H1 (cell line): ENCODE measurements around the gene MOGAT3. TPM values are rescaled to one million over a fixed set of nuclear protein-coding genes. Genes with fewer than 3 reads are reported as not detected.

Experiments
- CTCF ChIA-PET: fragments of 300-600 bp; sonication (Branson Sonifier 250); formaldehyde crosslinking; loops from one replicate; lab custom pipeline; 2021; ENCODE audit not compliant: partially characterized antibody; lab: Charles Lee
- POLR2A ChIA-PET: fragments of 300-600 bp; sonication (Branson Sonifier 250); formaldehyde crosslinking; loops from one replicate; lab custom pipeline; 2021; ENCODE audit warnings: inconsistent platforms; ENCODE audit not compliant: partially characterized antibody; lab: Charles Lee
- DNase-seq, 2 experiments: peaks; one replicate each; pipeline versions ENCODE4 v3.0.0 to v3.0.0-alpha.2; 2010 to 2022; ENCODE audit warnings: low spot score in 2 of 2, low read depth in 1 of 2, mixed read lengths in 1 of 2
- FAIRE-seq: peaks from 2 replicates; lab custom pipeline; 2011; peaks lifted over from hg19 to GRCh38; lab: Jason Lieb, UNC
- H2AFZ ChIP-seq: 2 replicates; pipeline ENCODE4 v1.8.1; 2012; ENCODE audit warnings: low read length, inconsistent platforms
- H2AK5ac ChIP-seq: 2 replicates; pipeline ENCODE4 v1.6.1; 2013; ENCODE audit warnings: low read depth, low read length
- H2BK120ac ChIP-seq: replicated peaks from 2 replicates; pipeline ENCODE3; 2013; ENCODE audit warnings: low read depth, low read length, inconsistent platforms
- H2BK12ac ChIP-seq: 2 replicates; pipeline ENCODE4 v1.6.1; 2013; ENCODE audit warnings: low read depth, low read length
- H2BK15ac ChIP-seq: 2 replicates; pipeline ENCODE4 v1.6.1; 2013; ENCODE audit warnings: low read length
- H2BK20ac ChIP-seq: 2 replicates; pipeline ENCODE4 v1.6.1; 2013; ENCODE audit warnings: low read length
- H2BK5ac ChIP-seq: 2 replicates; pipeline ENCODE4 v1.6.1; 2013; ENCODE audit warnings: low read depth, low read length
- H3K14ac ChIP-seq: 2 replicates; pipeline ENCODE4 v1.6.1; 2013; ENCODE audit warnings: inconsistent platforms; ENCODE audit not compliant: insufficient read length
- H3K18ac ChIP-seq: 2 replicates; pipeline ENCODE4 v1.6.1; 2013; ENCODE audit warnings: low read length; ENCODE audit errors: extremely low read depth
- H3K23ac ChIP-seq: 2 replicates; pipeline ENCODE4 v1.6.1; 2013; ENCODE audit warnings: inconsistent platforms; ENCODE audit not compliant: insufficient read length
- H3K23me2 ChIP-seq: 2 replicates; pipeline ENCODE4 v1.6.1; 2013; ENCODE audit warnings: low read depth, low read length
- H3K27ac ChIP-seq: 2 replicates; pipeline ENCODE4 v1.6.1; 2011; ENCODE audit warnings: low read depth, low read length, inconsistent platforms
- H3K27me3 ChIP-seq, 4 experiments: replicated peaks in 1 of 4; 1 replicate in 1 of 4; 2 replicates in 3 of 4; pipeline versions ENCODE4 v1.6.1 to v1.8.1; 2011 to 2013; ENCODE audit warnings: low read length in 3 of 4, mild to moderate bottlenecking in 3 of 4, inconsistent platforms in 2 of 4, mixed read lengths in 2 of 4, moderate library complexity in 1 of 4; ENCODE audit not compliant: control insufficient read depth in 3 of 4, insufficient read depth in 3 of 4; ENCODE audit errors: extremely low read depth in 1 of 4
- H3K36me3 ChIP-seq, 4 experiments: 2 replicates each; pipeline versions ENCODE4 v1.6.1 to v1.8.1; 2011 to 2013; ENCODE audit warnings: mild to moderate bottlenecking in 4 of 4, low read length in 3 of 4, moderate library complexity in 2 of 4, control low read depth in 1 of 4, inconsistent platforms in 1 of 4; ENCODE audit not compliant: insufficient read depth in 4 of 4, control insufficient read depth in 2 of 4
- H3K4ac ChIP-seq: replicated peaks from 2 replicates; pipeline ENCODE3; 2013; ENCODE audit warnings: low read length, low read depth, mixed read lengths, inconsistent platforms; ENCODE audit not compliant: insufficient read length
- H3K4me1 ChIP-seq, 4 experiments: replicated peaks in 1 of 4; 1 replicate in 1 of 4; 2 replicates in 3 of 4; pipeline versions ENCODE4 v1.6.1 to v1.8.1; 2011 to 2013; ENCODE audit warnings: low read length in 3 of 4, inconsistent platforms in 2 of 4, mixed read lengths in 1 of 4; ENCODE audit not compliant: insufficient read depth in 4 of 4, control insufficient read depth in 3 of 4
- H3K4me2 ChIP-seq, 2 experiments: 2 replicates each; pipeline versions ENCODE4 v1.6.1 to v1.8.1; 2011 to 2013; ENCODE audit warnings: low read depth in 2 of 2, low read length in 2 of 2, control low read depth in 1 of 2, inconsistent platforms in 1 of 2, mild to moderate bottlenecking in 1 of 2; ENCODE audit not compliant: insufficient read depth in 1 of 2
- H3K4me3 ChIP-seq, 4 experiments: fragments of 200-600, 300-600 bp in 1 of 4; sonication (generic), shearing (Covaris generic), sonication (Bioruptor Twin) in 1 of 4; 2 replicates each; pipeline versions ENCODE4 v1.5.1 to v1.8.1; 2011 to 2016; ENCODE audit warnings: low read length in 4 of 4, low read depth in 3 of 4, control low read depth in 2 of 4, inconsistent platforms in 2 of 4, mild to moderate bottlenecking in 2 of 4, mixed read lengths in 1 of 4, moderate library complexity in 1 of 4; ENCODE audit not compliant: insufficient read depth in 2 of 4; ENCODE audit errors: extremely low read depth in 1 of 4
- H3K56ac ChIP-seq: replicated peaks from 2 replicates; pipeline ENCODE3; 2013; ENCODE audit warnings: low read depth, mild to moderate bottlenecking, mixed read lengths, low read length, inconsistent platforms; ENCODE audit not compliant: insufficient read length
- H3K79me1 ChIP-seq: 2 replicates; pipeline ENCODE4 v1.6.1; 2013; ENCODE audit warnings: low read depth, low read length, control low read depth
- H3K79me2 ChIP-seq, 2 experiments: 2 replicates each; pipeline versions ENCODE4 v1.6.1 to v1.8.1; 2012 to 2013; ENCODE audit warnings: low read length in 2 of 2, mild to moderate bottlenecking in 2 of 2, inconsistent platforms in 1 of 2; ENCODE audit not compliant: insufficient read depth in 2 of 2, control insufficient read depth in 1 of 2
- H3K9ac ChIP-seq, 4 experiments: replicated peaks in 1 of 4; 1 replicate in 1 of 4; 2 replicates in 3 of 4; pipeline versions ENCODE4 v1.6.1 to v1.8.1; 2011 to 2013; ENCODE audit warnings: low read depth in 3 of 4, low read length in 3 of 4, control low read depth in 2 of 4, mild to moderate bottlenecking in 2 of 4, moderate library complexity in 2 of 4, inconsistent platforms in 1 of 4; ENCODE audit errors: extremely low read depth in 1 of 4
- H3K9me3 ChIP-seq, 2 experiments: 2 replicates each; pipeline versions ENCODE4 v1.6.1 to v1.8.1; 2012 to 2013; ENCODE audit warnings: mild to moderate bottlenecking in 2 of 2, moderate library complexity in 2 of 2, control low read depth in 1 of 2, inconsistent platforms in 1 of 2, low read depth in 1 of 2, low read length in 1 of 2, mixed read lengths in 1 of 2; ENCODE audit not compliant: insufficient read depth in 2 of 2
- H4K20me1 ChIP-seq, 2 experiments: replicated peaks in 1 of 2; 2 replicates each; pipeline versions ENCODE3 to v1.8.1; 2011 to 2013; ENCODE audit warnings: inconsistent platforms in 2 of 2, low read length in 2 of 2, mild to moderate bottlenecking in 1 of 2; ENCODE audit not compliant: insufficient read depth in 2 of 2, control insufficient read depth in 1 of 2
- H4K5ac ChIP-seq: 2 replicates; pipeline ENCODE4 v1.6.1; 2013; ENCODE audit warnings: low read length, low read depth, mixed read lengths, inconsistent platforms; ENCODE audit not compliant: insufficient read length
- H4K8ac ChIP-seq: 2 replicates; pipeline ENCODE4 v1.8.0; 2013; ENCODE audit warnings: mild to moderate bottlenecking, moderate library complexity, low read length, inconsistent platforms; ENCODE audit not compliant: insufficient read depth; ENCODE audit errors: extremely low read depth
- H4K91ac ChIP-seq: replicated peaks from 2 replicates; pipeline ENCODE3; 2013; ENCODE audit warnings: low read length, mixed read lengths, inconsistent platforms; ENCODE audit not compliant: insufficient read length
- EGR1 ChIP-seq: IDR thresholded peaks from 2 replicates; pipeline ENCODE4 v1.6.1; 2011; ENCODE audit warnings: low read depth, low read length, borderline replicate concordance
- EZH2 ChIP-seq: fragments of 200-600 bp; sonication (generic); IDR thresholded peaks from 2 replicates; pipeline ENCODE4 v1.7.1; 2012; ENCODE audit warnings: low read depth, mild to moderate bottlenecking, moderate library complexity, low read length, inconsistent platforms; ENCODE audit not compliant: severe bottlenecking
- RAD21 ChIP-seq, 2 experiments: IDR thresholded peaks in 1 of 2; conservative IDR thresholded peaks in 1 of 2; 2 replicates each; pipeline ENCODE4 v1.6.1; 2011; ENCODE audit warnings: low read depth in 2 of 2, low read length in 2 of 2, improper control_type of control experiment in 1 of 2, inconsistent platforms in 1 of 2, mild to moderate bottlenecking in 1 of 2, moderate library complexity in 1 of 2
- SUZ12 ChIP-seq: fragments of 200-600 bp; sonication (generic); IDR thresholded peaks from 2 replicates; pipeline ENCODE4 v1.6.1; 2012; ENCODE audit warnings: mild to moderate bottlenecking, inconsistent platforms, low read length, moderate library complexity, mixed read lengths
- TAF7 ChIP-seq: optimal IDR thresholded peaks from 2 replicates; pipeline ENCODE3; 2011; ENCODE audit warnings: low read depth, mild to moderate bottlenecking, inconsistent platforms, low read length, moderate library complexity, borderline replicate concordance
- WGBS, 2 experiments: shearing (Covaris generic) in 1 of 2; methylation state at CpG; one replicate each; pipeline versions ENCODE4 v1.1.6 to v1.1.7; 2013 to 2015; ENCODE audit warnings: low lambda C conversion rate in 2 of 2, mixed read lengths in 2 of 2, inconsistent platforms in 1 of 2, low coverage in 1 of 2, missing lambda C conversion rate in 1 of 2; ENCODE audit not compliant: insufficient replicate concordance in 2 of 2, insufficient coverage in 1 of 2, insufficient read length in 1 of 2; ENCODE audit errors: extremely low coverage in 1 of 2, missing lambda C conversion rate in 1 of 2; 5-methylcytosine and 5-hydroxymethylcytosine counted together
- polyA plus RNA-seq, 7 experiments: library from polyadenylated mRNA; depleted of rRNA in 3 of 7; stranded (reverse) in 5 of 7; unstranded in 2 of 7; fragments of >200 nt in 5 of 7; fragments of 200-250 nt in 2 of 7; gene quantifications; 1 replicate in 5 of 7; 2 replicates in 1 of 7; 4 replicates in 1 of 7; pipeline versions ENCODE4 v1.2.1 to v1.2.3, GENCODE V29; 2011 to 2013; ENCODE audit warnings: missing spikeins in 2 of 7, mixed read lengths in 2 of 7
- total RNA-seq: library from RNA; stranded (reverse); fragmentation: NEBNext Ultra II Directional; extraction: Animal tissue kit (Norgen Biotek cat#: 25700); gene quantifications from 2 replicates; pipeline ENCODE4 v1.2.1, GENCODE V29; 2021

Gene MOGAT3
- total and polyA plus RNA-seq, 2 of the 8 experiments (the other 6 are each of a cell fraction or from before 2014, with no cell fraction given) = 0.21 to 0.82 TPM

- FAIRE-seq (no peak), DNase-seq (no peak)
- Histone ChIP-seq H2AK5ac (no peak overlapping the region), H2BK20ac (peak overlapping the region; percentile 98; the same call in 1 of the 2 replicates), H3K4me1 (peaks cover 11 to 71% (median 47%) of the 10 kb centered on the region in 4 experiments), H3K9me3 (no peaks in the 10 kb centered on the region), H3K56ac (no peak overlapping the region), H3K36me3 (no peaks in the 10 kb centered on the region), H3K9ac (no peak overlapping the region), H2BK120ac (no peak overlapping the region), H2AFZ (no peak overlapping the region), H3K79me1 (no peaks in the 10 kb centered on the region), H4K5ac (no peak overlapping the region), H3K23me2 (peaks cover 33% of the 10 kb centered on the region), H3K4ac (no peak overlapping the region), H2BK5ac (no peak overlapping the region), H3K4me3 (peak overlapping the region in 3 of 4 experiments; percentile 30 to 68 (median 44); a peak in 4 of 8 replicates), H3K79me2 (no peaks in the 10 kb centered on the region), H3K4me2 (peak overlapping the region; percentile 44 to 95), H3K27ac (no peak overlapping the region), H2BK12ac (peak overlapping the region; percentile 87; the same call in 1 of the 2 replicates), H3K23ac (no peak overlapping the region), H4K8ac (no peak overlapping the region), H4K20me1 (peaks cover 0 to 9% of the 10 kb centered on the region in 2 experiments), H3K18ac (no peak overlapping the region; the same call in 1 of the 2 replicates), H3K14ac (no peak overlapping the region), H2BK15ac (peak overlapping the region; percentile 98; the same call in 1 of the 2 replicates), H4K91ac (no peak overlapping the region), H3K27me3 (peaks cover 54 to 96% (median 84%) of the 10 kb centered on the region in 4 experiments)
- WGBS, 2 experiments = 8% methylated on average over 17 of the region's 17 CpGs; no CpG with 5 or more reads in 1 of the 2 experiments
- TF ChIP-seq EGR1 (no peak), RAD21 (IDR thresholded peaks at IDR 0.05 in 1 of 2, conservative IDR thresholded peaks at IDR 0.05 in 1 of 2; ENCODE audit: low read depth in 2 of 2, low read length in 2 of 2) (no peak), TAF7 (no peak), SUZ12 (peak; percentile 38), EZH2 (peak; percentile 79)
- ChIA-PET POLR2A (interaction anchor here (0.6 to 2.2 kb wide), 10 partner anchors 8 to 315 kb away, joined by 3 to 10 read pairs (median 4); no protein-coding TSS in a partner anchor), CTCF (interaction anchor here (0.6 to 3.0 kb wide), 26 partner anchors 8 to 276 kb away, joined by 3 to 38 read pairs (median 4); partner anchors contain the start of genes MOGAT3 and NAT16)
Observed at GRCh38 chr7:101170617-101171441, 30.0 kb downstream of the MOGAT3 start.
